Small intestine (tissue), 4 donors: ENCODE measurements around the gene MSMB. TPM values are rescaled to one million over a fixed set of nuclear protein-coding genes. Genes with fewer than 3 reads are reported as not detected.

Source experiments
- polyA plus RNA-seq, 4 donors: library from polyadenylated mRNA; stranded (reverse) in 3 of 4; unstranded in 1 of 4; fragments of 200-250 nt in 3 of 4; fragments of 120-200 nt in 1 of 4; gene quantifications; one replicate each; pipeline versions ENCODE4 v1.2.1 to v1.2.3, GENCODE V29; 2013
- donor health status: healthy with polysubstance abuse.
- donor health status: Bipolar disorder and iron deficiency.
- donor health status: healthy.

Gene MSMB
- polyA plus RNA-seq, 4 donors, result 0.58 to 46.3 (median 1.4) TPM; not detected in 1

Other genes starting within 250 kb of the MSMB start
- gene AGAP4, start 198.8 kb downstream of the MSMB start, polyA plus RNA-seq, result 10 to 100 TPM; 10.9 to 56.1 (median 24.3) TPM
- 10 to 100 TPM; 43.1 to 91.0 (median 75.6) TPM for gene TIMM23, start 73.8 kb downstream of the MSMB start, polyA plus RNA-seq
- gene NCOA4, start 15.6 kb downstream of the MSMB start, polyA plus RNA-seq, result 100 to 1,000 TPM in 3 of 4 donors, 10 to 100 TPM in 1; 82.1 to 245 (median 190) TPM
- gene ANTXRL, start 240.7 kb upstream of the MSMB start, polyA plus RNA-seq, result under 1 TPM in 1 of 4 donors, not detected in 3; 0.01 TPM